OCI-LY1 (cell line): ENCODE data around the gene ZNF598.
"Not testable (repeated sequence)": the region's sequence is repeated elsewhere in the genome, so short reads cannot be mapped to it uniquely, and the experiment has no call there.

Source experiments
- H2AFZ ChIP-seq: fragments of 200-600 bp; sonication (generic), shearing (Covaris generic); 2 replicates; pipeline ENCODE4 v1.6.0; 2014; ENCODE audit warnings: antibody characterized with exemption, mild to moderate bottlenecking, low read length
- H3F3A ChIP-seq: fragments of 200-600 bp; sonication (generic), shearing (Covaris generic); 2 replicates; pipeline ENCODE4 v1.6.0; 2014; ENCODE audit warnings: mild to moderate bottlenecking, antibody characterized with exemption, low read length, moderate library complexity; ENCODE audit not compliant: insufficient read depth
- H3K27ac ChIP-seq: fragments of 200-600 bp; sonication (generic); 2 replicates; pipeline ENCODE4 v1.5.1; 2014; ENCODE audit warnings: low read length, mixed run types, mild to moderate bottlenecking, low read depth; ENCODE audit not compliant: poor library complexity, severe bottlenecking
- H3K27me3 ChIP-seq: fragments of 200-600 bp; sonication (generic); 2 replicates; pipeline ENCODE4 v1.6.0; 2014; ENCODE audit warnings: antibody characterized with exemption, mild to moderate bottlenecking, low read length, moderate library complexity; ENCODE audit not compliant: insufficient read depth
- H3K36me3 ChIP-seq: fragments of 200-600 bp; sonication (generic); 2 replicates; pipeline ENCODE4 v1.6.1; 2014; ENCODE audit warnings: mild to moderate bottlenecking, antibody characterized with exemption, low read length, moderate library complexity, mixed read lengths; ENCODE audit not compliant: insufficient read depth
- H3K4me1 ChIP-seq: fragments of 200-600 bp; sonication (generic); 2 replicates; pipeline ENCODE4 v1.5.1; 2014; ENCODE audit warnings: mild to moderate bottlenecking, low read length, moderate library complexity; ENCODE audit not compliant: insufficient read depth, severe bottlenecking
- H3K4me2 ChIP-seq: fragments of 200-600 bp; sonication (generic), shearing (Covaris generic); 2 replicates; pipeline ENCODE4 v1.6.1; 2014; ENCODE audit warnings: low read length
- H3K4me3 ChIP-seq: fragments of 200-600 bp; sonication (generic); 2 replicates; pipeline ENCODE4 v1.5.1; 2014; ENCODE audit warnings: low read length, low read depth, mild to moderate bottlenecking, mixed read lengths; ENCODE audit not compliant: poor library complexity, severe bottlenecking
- H3K79me2 ChIP-seq: fragments of 200-600 bp; shearing (Covaris generic); 2 replicates; pipeline ENCODE4 v1.6.1; 2016; ENCODE audit warnings: mixed run types, low read length, mixed read lengths; ENCODE audit not compliant: insufficient read depth
- H3K9ac ChIP-seq: fragments of 200-600 bp; sonication (generic), shearing (Covaris generic); 2 replicates; pipeline ENCODE4 v1.6.1; 2014; ENCODE audit warnings: mild to moderate bottlenecking, low read length, mixed read lengths
- H3K9me2 ChIP-seq: fragments of 200-600 bp; sonication (generic), shearing (Covaris generic); 2 replicates; pipeline ENCODE4 v1.6.1; 2014; ENCODE audit warnings: low read depth, mild to moderate bottlenecking, low read length, mixed read lengths
- H3K9me3 ChIP-seq: fragments of 200-600 bp; shearing (Covaris generic); 2 replicates; pipeline ENCODE4 v1.6.1; 2014; ENCODE audit warnings: low read length, mixed read lengths
- H4K20me1 ChIP-seq: fragments of 200-600 bp; sonication (generic), shearing (Covaris generic); 2 replicates; pipeline ENCODE4 v1.6.0; 2016; ENCODE audit warnings: mild to moderate bottlenecking, low read length; ENCODE audit not compliant: insufficient read depth
- CTCF ChIP-seq: fragments of 200-600 bp; sonication (generic), shearing (Covaris generic); IDR thresholded peaks from 2 replicates; pipeline ENCODE4 v1.5.1; 2017; ENCODE audit warnings: mild to moderate bottlenecking, antibody characterized with exemption, low read length, moderate library complexity, mixed read lengths
- EZH2 ChIP-seq: fragments of 200-600 bp; sonication (generic), shearing (Covaris generic); IDR thresholded peaks from 2 replicates; pipeline ENCODE4 v1.8.0; 2017; ENCODE audit warnings: borderline replicate concordance, mixed run types, mild to moderate bottlenecking, antibody characterized with exemption, low read length, moderate library complexity, mixed read lengths

Gene ZNF598

GRCh38 chr16:1964506-1965395 is 44.9 kb downstream of the ZNF598 start, which contains the start of gene RPS2:
RPS2 (minus strand) TSS chr16:1964826; CDS start chr16:1964625, 201 bp downstream.
- peaks cover 42% of the 10 kb centered on the region for H3K4me1 ChIP-seq
- peaks cover 16% of the 10 kb centered on the region for H3F3A ChIP-seq
- H3K27me3 ChIP-seq = no peaks in the 10 kb centered on the region
- TF ChIP-seq EZH2 (no peak), CTCF (no peak; the same call in 1 of the 2 replicates)
- no peak within 1 kb of the TSS for H2AFZ ChIP-seq
- peak within 1 kb of the TSS; percentile 99 for H3K9ac ChIP-seq
- H3K27ac ChIP-seq = peak within 1 kb of the TSS; percentile 84
- peak within 1 kb of the TSS; percentile 97 for H3K4me2 ChIP-seq
- peak within 1 kb of the TSS; percentile 97 for H3K4me3 ChIP-seq
- peaks cover 35% of the 10 kb centered on the region for H3K36me3 ChIP-seq
- no peaks in the 10 kb centered on the region for H4K20me1 ChIP-seq
- H3K9me3 ChIP-seq = no peaks in the 10 kb centered on the region
- no peaks in the 10 kb centered on the region for H3K9me2 ChIP-seq
- peaks cover 21% of the 10 kb centered on the region for H3K79me2 ChIP-seq

GRCh38 chr16:1963806-1964505 is 45.7 kb downstream of the ZNF598 start:
- Histone ChIP-seq H3K4me1 (peaks cover 45% of the 10 kb centered on the region), H3K36me3 (peaks cover 35% of the 10 kb centered on the region), H3K9ac (peak overlapping the region; percentile 99), H3K27me3 (no peaks in the 10 kb centered on the region), H3K9me3 (no peaks in the 10 kb centered on the region), H3K27ac (peak overlapping the region; percentile 84), H4K20me1 (no peaks in the 10 kb centered on the region), H3K4me2 (peak overlapping the region; percentile 97), H3K9me2 (no peaks in the 10 kb centered on the region), H3K79me2 (peaks cover 21% of the 10 kb centered on the region), H3K4me3 (peak overlapping the region; percentile 97), H3F3A (peaks cover 16% of the 10 kb centered on the region), H2AFZ (no peak overlapping the region)
- TF ChIP-seq EZH2 (no peak), CTCF (peak; percentile 29)

- peak overlapping the region; percentile 97 for H3K4me3 ChIP-seq
- peak overlapping the region; percentile 84 for H3K27ac ChIP-seq
- peaks cover 16% of the 10 kb centered on the region for H3F3A ChIP-seq
- H3K27me3 ChIP-seq, H4K20me1 ChIP-seq, H2AFZ ChIP-seq, H3K9me2 ChIP-seq, H3K9me3 ChIP-seq: not testable (repeated sequence)
- peaks cover 35% of the 10 kb centered on the region for H3K36me3 ChIP-seq
- peaks cover 21% of the 10 kb centered on the region for H3K79me2 ChIP-seq
- peak overlapping the region; percentile 97 for H3K4me2 ChIP-seq
- peaks cover 46% of the 10 kb centered on the region for H3K4me1 ChIP-seq
- H3K9ac ChIP-seq = peak overlapping the region; percentile 99
Observed at GRCh38 chr16:1962161-1963153, 47.2 kb downstream of the ZNF598 start.
